GM12891 (cell line): Measurements from ENCODE around the gene CPNE8.

ENCODE experiments used
- POLR2A ChIP-seq: IDR thresholded peaks from 2 replicates; pipeline ENCODE4 v1.6.1; 2011; ENCODE audit warnings: low read depth, low read length, control low read depth
- POLR2AphosphoS5 ChIP-seq: IDR thresholded peaks from 2 replicates; pipeline ENCODE4 v1.6.1; 2011; ENCODE audit warnings: low read depth, low read length, control low read depth
- SPI1 ChIP-seq: IDR thresholded peaks from 2 replicates; pipeline ENCODE4 v1.6.1; 2011; ENCODE audit warnings: low read depth, low read length, control low read depth

- TF ChIP-seq POLR2A: no peak
- no peak for TF ChIP-seq POLR2AphosphoS5
- no peak for TF ChIP-seq SPI1
These were observed 215.7 kb downstream of the CPNE8 start for GRCh38 chr12:38689704-38690103.
